ENCODE results near the gene CFAP46. TPM values are rescaled to one million over a fixed set of nuclear protein-coding genes. Genes with fewer than 3 reads are reported as not detected.

CFAP46 gene
- polyA plus RNA-seq, 3 donors = 0.07 TPM; not detected in 2

GRCh38 chr10:132946311-132946710, 3.9 kb upstream of the CFAP46 start:
- Mint-ChIP-seq H3K27me3 (ENCODE audit: low read depth in 3 of 3) (peaks cover 21 to 51% (median 35%) of the 10 kb centered on the region in 3 donors), H3K4me3 (no peak overlapping the region), H3K27ac (no peak overlapping the region), H3K9me3 (peaks cover 0 to 7% (median 3%) of the 10 kb centered on the region in 7 donors), H3K4me1 (peaks cover 7% of the 10 kb centered on the region), H3K36me3 (peaks cover 3 to 5% of the 10 kb centered on the region in 2 donors)
- Histone ChIP-seq H3K9me3 (replicated peaks in 1 of 2; ENCODE audit: control insufficient read depth in 1 of 2, insufficient read depth in 1 of 2, low read length in 2 of 2) (peaks cover 0 to 8% of the 10 kb centered on the region in 2 donors), H4K20me1 (ENCODE audit: insufficient read depth, low read length) (no peaks in the 10 kb centered on the region), H3K4me3 (replicated peaks in 1 of 3; ENCODE audit: low read depth in 2 of 3, low read length in 3 of 3) (no peak overlapping the region), H3K36me3 (replicated peaks in 1 of 2; ENCODE audit: control insufficient read depth in 1 of 2, insufficient read depth in 2 of 2, low read length in 2 of 2) (no peaks in the 10 kb centered on the region), H3K27ac (ENCODE audit: low read depth in 1 of 2, low read length in 2 of 2) (no peak overlapping the region), H3K27me3 (ENCODE audit: control insufficient read depth in 2 of 2, insufficient read depth in 2 of 2, low read length in 2 of 2) (peaks cover 9 to 30% of the 10 kb centered on the region in 2 donors), H2AFZ (ENCODE audit: insufficient read depth, low read depth, low read length, poor library complexity, severe bottlenecking) (no peak overlapping the region), H3K79me2 (ENCODE audit: insufficient read depth, low read length) (no peaks in the 10 kb centered on the region), H3K4me1 (ENCODE audit: control insufficient read depth in 1 of 2, insufficient read depth in 2 of 2, low read length in 2 of 2) (peaks cover 0 to 6% of the 10 kb centered on the region in 2 donors), H3K4me2 (replicated peaks; ENCODE audit: extremely low read depth, low read length, poor library complexity, severe bottlenecking) (no peak overlapping the region), H3K9ac (ENCODE audit: insufficient read depth, low read length, poor library complexity, severe bottlenecking) (no peak overlapping the region)
- intact Hi-C loops (cut with micrococcal nuclease) = no loop called here
- no peak for DNase-seq
- TF ChIP-seq, protein P1, sequence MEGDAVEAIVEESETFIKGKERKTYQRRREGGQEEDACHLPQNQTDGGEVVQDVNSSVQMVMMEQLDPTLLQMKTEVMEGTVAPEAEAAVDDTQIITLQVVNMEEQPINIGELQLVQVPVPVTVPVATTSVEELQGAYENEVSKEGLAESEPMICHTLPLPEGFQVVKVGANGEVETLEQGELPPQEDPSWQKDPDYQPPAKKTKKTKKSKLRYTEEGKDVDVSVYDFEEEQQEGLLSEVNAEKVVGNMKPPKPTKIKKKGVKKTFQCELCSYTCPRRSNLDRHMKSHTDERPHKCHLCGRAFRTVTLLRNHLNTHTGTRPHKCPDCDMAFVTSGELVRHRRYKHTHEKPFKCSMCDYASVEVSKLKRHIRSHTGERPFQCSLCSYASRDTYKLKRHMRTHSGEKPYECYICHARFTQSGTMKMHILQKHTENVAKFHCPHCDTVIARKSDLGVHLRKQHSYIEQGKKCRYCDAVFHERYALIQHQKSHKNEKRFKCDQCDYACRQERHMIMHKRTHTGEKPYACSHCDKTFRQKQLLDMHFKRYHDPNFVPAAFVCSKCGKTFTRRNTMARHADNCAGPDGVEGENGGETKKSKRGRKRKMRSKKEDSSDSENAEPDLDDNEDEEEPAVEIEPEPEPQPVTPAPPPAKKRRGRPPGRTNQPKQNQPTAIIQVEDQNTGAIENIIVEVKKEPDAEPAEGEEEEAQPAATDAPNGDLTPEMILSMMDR (IDR thresholded peaks at IDR 0.05) = no peak
- WGBS (ENCODE audit: insufficient coverage) = 89% methylated on average over 9 of the region's 9 CpGs

DNA sequence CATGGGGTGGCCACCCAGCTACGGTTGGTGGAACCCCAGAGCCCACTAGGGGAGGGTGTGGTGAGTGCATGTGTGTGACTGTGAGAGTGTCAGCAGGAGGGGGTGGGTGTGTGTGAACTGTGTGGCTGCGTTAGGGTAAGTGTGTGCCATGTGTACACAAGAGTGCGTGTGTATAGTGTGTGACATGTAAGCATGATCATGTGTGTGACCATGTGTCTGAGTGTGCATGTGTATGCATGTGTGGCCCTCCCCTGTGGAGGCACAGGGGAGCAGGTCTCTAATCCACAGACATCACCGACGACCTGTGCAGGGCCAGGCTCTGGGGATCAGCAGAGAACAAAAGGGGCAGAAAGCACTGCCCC, 3.5 kb upstream of the CFAP46 start:
- Mint-ChIP-seq H3K27ac (no peak overlapping the region), H3K4me3 (no peak overlapping the region)

More for the DNA sequence above, 3.5 kb upstream of the CFAP46 start:
- WGBS (ENCODE audit: insufficient coverage) = 78% methylated on average over 2 of the region's 5 CpGs
- H3K4me1 Mint-ChIP-seq = peaks cover 7% of the 10 kb centered on the region
- peaks cover 0 to 8% of the 10 kb centered on the region in 2 donors for H3K9me3 ChIP-seq (replicated peaks in 1 of 2; ENCODE audit: control insufficient read depth in 1 of 2, insufficient read depth in 1 of 2, low read length in 2 of 2)
- peaks cover 3 to 6% of the 10 kb centered on the region in 2 donors for H3K36me3 Mint-ChIP-seq
- peaks cover 12 to 34% of the 10 kb centered on the region in 2 donors for H3K27me3 ChIP-seq (ENCODE audit: control insufficient read depth in 2 of 2, insufficient read depth in 2 of 2, low read length in 2 of 2)
- DNase-seq = no peak
- peaks cover 0 to 7% (median 3%) of the 10 kb centered on the region in 7 donors for H3K9me3 Mint-ChIP-seq
- TF ChIP-seq, protein P1 (IDR thresholded peaks at IDR 0.05) = no peak
- H3K4me2 ChIP-seq (replicated peaks; ENCODE audit: extremely low read depth, low read length, poor library complexity, severe bottlenecking) = no peak overlapping the region
- intact Hi-C loops (cut with micrococcal nuclease) = no loop called here
- peaks cover 0 to 6% of the 10 kb centered on the region in 2 donors for H3K4me1 ChIP-seq (ENCODE audit: control insufficient read depth in 1 of 2, insufficient read depth in 2 of 2, low read length in 2 of 2)
- no peak overlapping the region for H3K9ac ChIP-seq (ENCODE audit: insufficient read depth, low read length, poor library complexity, severe bottlenecking)
- peaks cover 26 to 53% (median 40%) of the 10 kb centered on the region in 3 donors for H3K27me3 Mint-ChIP-seq (ENCODE audit: low read depth in 3 of 3)
- no peaks in the 10 kb centered on the region for H4K20me1 ChIP-seq (ENCODE audit: insufficient read depth, low read length)
- H3K27ac ChIP-seq (ENCODE audit: low read depth in 1 of 2, low read length in 2 of 2) = no peak overlapping the region
- no peaks in the 10 kb centered on the region for H3K79me2 ChIP-seq (ENCODE audit: insufficient read depth, low read length)
- no peak overlapping the region for H2AFZ ChIP-seq (ENCODE audit: insufficient read depth, low read depth, low read length, poor library complexity, severe bottlenecking)
- H3K4me3 ChIP-seq (replicated peaks in 1 of 3; ENCODE audit: low read depth in 2 of 3, low read length in 3 of 3) = no peak overlapping the region
- no peaks in the 10 kb centered on the region for H3K36me3 ChIP-seq (replicated peaks in 1 of 2; ENCODE audit: control insufficient read depth in 1 of 2, insufficient read depth in 2 of 2, low read length in 2 of 2)

Data from CD14-positive monocyte (primary cell).